GM21526 (cell line): ENCODE results near the gene PRM1.

Experiments
- ATAC-seq: cut with Tn5 transposase; IDR thresholded peaks from one replicate; pipeline ENCODE4 v1.9.1; 2021; ENCODE audit warnings: moderate library complexity; ENCODE audit not compliant: unreplicated experiment, low FRiP score

The PRM1 gene, protein sequence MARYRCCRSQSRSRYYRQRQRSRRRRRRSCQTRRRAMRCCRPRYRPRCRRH

DNA sequence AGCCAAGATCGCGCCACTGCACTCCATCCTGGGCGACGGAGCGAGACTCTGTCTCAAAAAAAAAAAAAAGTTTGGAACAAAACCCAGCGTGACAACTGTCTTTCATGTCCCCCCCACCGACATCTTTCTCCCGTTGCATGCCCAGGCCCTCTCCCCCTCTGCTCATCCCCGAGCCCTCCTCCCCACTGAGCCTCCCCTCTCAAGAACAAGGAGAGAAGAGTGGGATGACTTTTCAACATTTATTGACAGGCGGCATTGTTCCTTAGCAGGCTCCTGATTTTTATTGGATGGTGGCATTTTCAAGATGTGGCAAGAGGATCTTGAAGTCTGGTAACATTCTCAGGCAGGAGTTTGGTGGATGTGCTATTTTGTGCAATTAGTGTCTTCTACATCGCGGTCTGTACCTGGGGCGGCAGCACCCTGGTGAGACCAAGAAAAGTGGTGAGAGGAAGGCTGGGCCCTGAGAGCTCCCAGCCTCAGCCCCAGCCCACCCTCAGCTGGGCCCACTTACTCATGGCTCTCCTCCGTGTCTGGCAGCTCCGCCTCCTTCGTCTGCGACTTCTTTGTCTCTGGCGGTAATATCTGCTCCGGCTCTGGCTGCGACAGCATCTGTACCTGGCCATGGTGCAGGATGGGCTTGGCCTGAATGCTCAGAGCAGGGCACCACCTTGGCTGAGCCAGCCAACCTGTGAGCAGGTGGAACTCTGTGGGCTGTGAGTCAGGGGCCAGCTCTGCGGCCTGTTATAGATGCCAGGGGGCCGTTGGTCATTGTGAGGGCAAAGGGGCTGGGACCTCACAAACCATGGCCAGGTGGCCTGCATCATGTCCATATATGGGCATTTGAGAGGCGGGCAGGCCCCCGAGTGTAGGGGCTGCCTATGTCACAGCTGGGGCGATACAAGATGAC lies at the start of gene PRM1:
Gene PRM1, minus strand, starts transcription at position 715 of the 907 bp plus-strand sequence. Its CDS starts 92 bp downstream, at position 623.
- ATAC-seq, result no peak

DNA sequence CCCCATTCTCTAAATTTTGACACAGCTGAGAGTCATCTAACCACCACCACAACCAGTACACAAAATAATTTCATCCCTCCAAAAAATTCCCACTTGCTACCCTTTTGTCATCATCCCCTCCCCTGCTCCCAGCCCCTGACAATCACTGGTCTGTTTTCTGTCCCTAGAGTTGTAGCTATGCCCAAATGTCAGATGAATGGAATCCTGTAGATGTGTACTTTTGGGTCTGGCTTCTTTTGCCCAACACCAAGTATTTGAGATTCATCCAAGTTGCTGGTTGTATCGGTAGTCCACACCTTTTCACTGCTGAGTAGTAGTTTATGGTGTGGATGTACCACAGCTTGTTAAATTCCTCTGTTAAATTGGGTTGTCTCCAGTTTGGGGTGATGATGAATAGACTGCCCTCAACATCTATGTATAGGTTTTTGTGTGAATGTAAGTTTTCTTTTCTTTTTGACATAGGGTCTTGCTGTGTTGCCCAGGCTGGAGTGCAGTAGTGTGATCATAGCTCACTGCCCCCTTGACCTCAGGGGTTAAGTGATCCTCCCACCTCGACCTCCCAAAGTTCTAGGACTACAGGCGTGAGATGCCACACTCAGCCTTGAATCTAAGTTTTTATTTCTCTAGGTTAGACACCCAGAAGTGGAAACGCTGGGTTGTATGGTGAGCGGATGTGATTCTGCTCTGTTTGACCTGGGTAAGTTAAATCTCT lies 49.6 kb upstream of the PRM1 start:
- no peak for ATAC-seq

DNA sequence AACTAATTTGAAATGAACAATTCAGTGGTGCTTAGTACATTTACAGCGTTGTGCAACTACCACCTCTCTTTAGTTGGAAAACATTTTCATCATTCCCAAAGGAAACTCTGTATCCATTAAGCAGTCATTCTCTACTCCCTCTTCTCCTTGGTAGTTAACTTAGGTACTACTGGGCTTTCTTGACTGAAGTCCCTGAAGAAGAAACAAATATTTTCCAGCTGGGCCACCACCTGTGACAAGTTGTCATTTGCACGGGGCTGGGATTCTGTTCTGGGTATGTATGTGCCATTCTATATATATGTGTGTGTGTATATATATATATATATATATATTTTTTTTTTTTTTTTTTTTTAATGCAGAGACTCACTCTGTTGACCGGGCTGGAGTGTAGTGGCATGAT lies 48.8 kb upstream of the PRM1 start:
- no peak for ATAC-seq

DNA sequence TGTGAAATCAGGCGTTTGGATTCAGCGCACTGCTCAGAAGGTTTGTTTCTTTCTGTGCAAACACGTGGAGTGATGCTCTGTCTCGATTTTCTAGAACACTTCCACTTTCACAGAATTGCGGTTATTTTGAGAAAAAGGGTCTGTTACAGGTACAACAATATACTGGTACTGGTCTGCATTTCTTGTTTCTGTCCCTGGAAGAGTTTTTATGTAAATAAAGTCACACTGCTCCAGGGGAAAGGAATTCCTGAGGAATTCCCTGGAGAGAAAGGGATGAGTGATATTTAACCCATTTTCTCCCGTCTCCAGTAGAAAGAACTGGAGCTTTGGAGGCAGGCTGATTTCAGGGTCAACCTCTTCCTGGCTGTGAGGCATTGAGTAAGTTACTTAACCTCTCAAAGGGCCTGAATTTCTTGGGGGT lies 48.0 kb upstream of the PRM1 start:
- peak; percentile 34 for ATAC-seq

DNA sequence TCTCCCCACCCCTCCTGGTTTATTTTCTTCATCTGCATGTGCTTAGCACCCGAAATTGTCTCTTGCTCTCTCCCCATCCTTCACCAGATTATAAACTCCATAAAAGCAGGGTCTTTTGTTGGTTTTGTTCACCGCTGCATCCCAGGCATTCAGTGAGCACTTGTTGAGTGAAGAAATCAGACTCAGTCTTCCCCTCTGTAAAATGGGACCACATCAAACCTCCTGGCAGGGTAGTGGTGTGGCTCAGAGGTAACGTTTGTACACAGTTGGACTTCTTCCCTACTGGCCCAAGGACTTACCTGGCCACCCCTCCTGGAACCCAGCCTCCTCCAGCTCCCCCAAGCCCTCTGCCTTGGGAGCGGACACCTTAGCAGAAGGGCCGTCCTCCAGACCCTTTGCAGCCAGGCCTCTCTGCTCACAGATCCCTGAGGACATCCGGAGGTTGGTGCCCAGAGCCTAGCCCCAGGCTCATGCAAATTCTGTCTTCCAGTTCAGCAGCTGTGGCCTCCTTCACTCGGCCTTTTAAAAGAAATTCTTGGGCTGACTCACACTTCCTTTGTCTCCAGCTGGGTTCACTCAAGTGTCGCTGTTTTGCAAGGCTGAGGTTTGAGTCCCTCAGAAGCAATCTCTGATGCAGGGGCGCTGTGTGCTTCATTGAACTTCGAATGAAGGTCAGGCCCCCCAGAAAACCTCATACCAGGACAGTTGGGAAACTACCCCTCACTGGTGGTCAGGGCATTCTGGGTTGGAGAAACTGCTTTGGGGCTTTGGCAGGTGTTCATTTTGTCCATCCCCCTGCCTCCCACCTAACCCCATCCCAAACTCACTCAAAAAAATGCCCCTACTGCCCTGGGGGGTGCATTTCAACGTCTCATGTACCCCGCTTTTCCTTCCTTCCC lies 47.3 kb upstream of the PRM1 start:
- peak; percentile 60 for ATAC-seq

DNA sequence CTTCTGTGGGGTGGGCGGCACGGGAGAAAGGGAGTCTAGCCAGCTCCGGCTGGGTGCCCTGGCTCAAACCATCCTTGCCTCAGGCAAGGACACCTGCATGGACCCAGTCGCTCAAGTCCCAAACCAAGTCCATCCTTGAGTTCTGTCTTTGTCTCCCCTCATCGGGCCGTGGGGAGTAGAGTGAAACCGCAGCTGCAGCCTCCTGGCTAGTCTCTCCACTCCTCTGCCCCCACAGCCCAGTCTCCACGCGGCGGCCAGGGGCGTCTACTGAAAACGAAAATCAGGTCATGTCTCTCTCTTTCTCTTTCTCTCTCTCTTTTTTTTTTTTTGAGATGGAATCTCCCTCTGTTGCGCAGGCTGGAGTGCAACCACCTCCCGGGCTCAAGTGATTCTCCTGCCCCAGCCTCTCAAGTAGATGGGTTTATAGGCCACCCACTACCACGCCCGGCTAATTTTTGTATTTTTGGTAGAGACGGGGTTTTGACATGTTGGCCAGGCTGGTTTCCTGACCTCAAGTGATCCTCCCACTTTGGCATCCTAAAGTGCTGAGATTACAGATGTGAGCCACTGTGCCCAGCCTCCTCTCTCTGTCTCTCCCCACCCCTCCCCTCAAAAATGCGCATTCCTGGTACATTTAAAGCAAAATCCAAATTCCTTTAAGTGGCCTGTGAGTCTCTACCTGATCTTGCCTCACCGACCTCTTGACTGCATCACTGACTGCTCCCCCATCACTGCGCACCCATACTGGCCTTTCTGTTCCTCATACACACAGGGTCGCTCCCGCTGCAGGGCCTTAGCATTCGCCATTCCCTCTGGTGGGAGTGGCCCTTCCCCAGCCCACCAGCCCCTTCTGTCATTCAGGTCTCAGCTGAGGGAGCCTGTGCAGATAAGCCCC lies 46.4 kb upstream of the PRM1 start:
- ATAC-seq, result no peak

DNA sequence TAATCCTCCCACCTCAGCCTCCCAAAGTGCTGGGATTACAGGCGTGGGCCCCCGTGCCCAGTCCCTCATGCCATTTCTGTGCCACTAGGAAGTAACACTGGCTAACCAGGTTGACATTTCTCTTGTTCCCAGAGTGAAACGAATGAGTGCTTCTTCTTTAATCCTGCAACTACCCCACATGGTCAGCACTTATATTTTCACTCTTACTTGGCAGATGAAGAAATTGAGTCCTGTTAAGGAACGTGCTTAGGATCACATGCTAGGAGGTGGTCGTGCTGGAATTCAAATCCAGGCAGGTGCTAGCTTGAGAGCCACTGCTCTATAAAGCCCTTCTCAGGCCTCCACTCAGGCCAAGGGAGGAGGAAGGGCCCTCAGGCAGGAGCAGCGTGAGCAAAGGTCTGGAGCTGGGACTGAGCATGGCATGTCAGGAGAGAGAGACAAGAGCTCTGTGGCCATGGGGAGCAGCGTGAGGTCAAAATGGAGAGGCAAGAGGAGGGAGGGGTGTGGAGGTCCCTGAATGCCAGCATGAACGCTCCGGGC lies 45.7 kb upstream of the PRM1 start:
- no peak for ATAC-seq

DNA sequence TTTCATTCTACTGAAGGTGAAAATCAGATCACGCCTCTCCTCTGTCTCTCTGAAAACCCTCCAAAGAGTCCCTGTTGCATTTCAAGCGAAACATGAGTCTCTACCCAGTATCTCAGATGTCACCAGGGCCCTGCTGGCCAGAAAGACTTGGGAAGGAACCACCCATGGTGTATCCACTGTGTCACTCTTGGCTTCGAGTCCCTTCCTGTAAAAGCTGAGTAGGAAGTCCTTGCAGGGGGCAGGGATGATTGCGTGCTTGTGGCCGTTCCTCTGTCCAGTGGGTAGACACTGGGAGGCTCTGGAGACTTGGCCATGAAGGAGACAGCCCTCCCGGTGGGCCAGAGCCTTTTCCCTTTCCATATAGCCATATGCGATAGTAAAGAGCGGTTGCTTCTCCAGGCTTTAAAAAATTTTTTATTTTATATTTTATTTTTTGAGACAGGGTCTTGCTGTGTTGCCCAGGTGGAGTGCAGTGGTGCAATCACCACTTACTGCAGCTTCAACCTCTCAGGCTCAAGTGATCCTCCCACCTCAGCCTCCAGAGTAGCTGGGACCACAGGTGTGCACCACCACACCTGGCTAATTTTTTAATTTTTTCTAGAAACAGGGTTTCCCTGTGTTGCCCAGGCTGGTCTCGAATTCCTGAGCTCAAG lies 45.1 kb upstream of the PRM1 start:
- no peak for ATAC-seq

DNA sequence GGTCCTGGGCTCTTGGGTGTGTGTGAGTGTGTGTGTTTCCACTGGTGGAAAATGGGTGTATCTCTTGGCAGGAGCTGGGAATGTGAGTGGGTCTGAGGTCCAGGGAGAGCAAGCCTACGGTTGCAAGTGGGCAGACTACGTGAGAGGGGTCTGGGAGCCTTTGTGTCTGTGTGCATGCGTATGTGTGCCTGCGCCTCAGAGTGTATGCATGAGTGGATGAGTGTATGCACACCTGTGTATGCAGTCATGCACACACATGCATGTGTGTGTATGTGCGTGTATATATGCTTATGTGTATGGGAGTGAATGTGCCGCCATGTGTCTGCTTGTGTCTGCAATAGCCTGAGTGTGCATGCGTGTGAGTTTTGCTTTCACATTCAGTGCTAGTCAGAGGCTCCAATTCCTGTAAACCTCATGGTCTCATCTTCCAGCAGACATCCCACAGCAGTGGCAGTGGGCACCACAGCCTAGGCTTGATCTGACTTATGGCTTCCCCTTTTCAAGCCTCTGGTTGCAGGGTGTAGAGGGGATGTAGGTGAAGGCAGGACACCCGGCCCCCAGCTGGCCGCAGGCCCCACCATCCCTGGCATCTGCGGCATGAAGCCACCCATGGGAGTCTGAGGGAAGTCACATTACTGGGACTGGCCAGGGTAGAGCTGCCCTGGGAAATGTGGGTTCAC lies 44.4 kb upstream of the PRM1 start:
- no peak for ATAC-seq

DNA sequence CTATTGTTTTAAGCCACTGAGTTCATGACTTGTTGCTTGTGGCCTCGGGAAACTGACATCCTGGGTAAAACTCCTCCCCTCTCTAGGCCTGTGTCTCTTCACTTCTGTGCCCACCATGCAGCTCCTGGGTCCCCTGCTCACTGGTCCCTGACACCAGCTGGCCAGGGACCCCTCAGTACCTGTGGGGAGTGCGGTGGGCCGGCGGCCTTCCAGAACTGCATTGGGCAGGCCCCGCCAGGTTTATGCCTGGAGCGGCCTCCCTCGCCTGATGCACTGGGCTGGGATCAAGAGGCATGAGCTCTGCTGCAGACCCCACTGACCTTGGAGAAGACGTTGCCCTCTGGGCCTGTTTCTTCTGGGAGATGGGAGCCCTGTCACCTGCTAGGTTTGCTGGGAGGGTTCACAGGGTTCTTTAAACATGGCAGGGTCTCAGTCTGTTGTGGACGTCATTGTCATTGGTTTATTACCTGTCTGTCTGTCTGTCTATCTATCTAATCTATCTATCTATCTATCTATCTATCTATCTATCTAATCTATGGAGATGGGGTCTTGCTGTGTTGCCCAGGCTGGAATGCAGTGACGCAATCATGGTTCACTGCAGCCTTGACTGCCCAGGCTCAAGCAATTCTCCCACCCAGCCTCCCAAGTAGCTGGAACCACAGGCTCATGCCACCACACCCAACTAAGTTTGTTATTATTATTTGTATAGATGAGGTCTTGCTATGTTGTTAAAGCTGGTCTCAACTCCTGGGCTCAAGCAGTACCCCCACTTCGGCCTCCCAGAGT lies 42.6 kb upstream of the PRM1 start:
- ATAC-seq, result no peak

DNA sequence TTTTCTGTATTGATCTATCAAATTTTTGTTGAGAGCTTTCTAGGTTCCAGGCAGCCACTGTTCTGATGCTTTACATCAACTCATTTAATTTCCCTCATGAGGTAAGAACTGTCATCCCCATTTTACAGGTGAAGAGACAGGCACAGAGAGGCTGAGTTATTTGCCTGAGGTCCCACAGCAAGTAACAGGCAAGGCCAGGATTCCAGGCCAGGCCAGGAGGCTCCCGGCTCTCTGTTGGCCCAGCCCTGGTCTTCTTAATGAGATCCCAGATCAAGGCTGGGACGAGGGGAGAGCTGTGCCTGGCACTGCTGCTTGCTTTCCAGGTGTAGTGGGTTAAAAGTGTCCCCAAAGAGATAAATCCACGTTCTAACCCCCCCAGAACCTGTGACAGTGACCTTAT lies 41.7 kb upstream of the PRM1 start:
- ATAC-seq, result no peak

DNA sequence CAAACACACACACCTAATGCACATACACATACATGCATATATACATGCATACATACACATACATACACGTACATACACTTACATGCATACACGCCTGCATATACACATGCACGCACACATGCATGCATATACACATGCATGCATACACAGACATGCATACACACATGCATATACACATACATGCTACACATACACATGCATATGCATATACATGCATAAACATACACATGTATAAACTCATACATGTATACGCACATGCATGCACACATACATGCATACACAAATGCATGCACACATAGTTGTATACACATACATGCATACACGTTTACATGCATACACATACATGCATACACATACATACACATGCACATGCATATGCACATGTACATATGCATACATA lies 40.5 kb upstream of the PRM1 start:
- ATAC-seq, result no peak

DNA sequence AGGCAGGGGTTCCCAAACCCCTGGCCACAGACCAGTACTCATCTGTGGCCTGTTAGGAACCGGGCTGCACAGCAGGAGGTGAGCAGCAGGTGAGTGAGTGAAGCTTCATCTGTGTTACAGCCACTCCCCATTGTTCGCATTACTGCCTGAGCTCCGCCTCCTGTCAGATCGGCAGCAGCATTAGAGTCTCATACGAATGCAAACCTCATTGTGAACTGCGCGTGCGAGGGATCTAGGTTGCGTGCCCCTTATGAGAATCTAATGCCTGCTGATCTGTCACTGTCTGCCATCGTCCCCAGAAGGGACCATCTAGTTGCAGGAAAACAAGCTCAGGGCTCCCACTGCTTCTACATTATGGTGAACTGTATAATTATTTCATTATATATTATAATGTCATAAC lies 39.0 kb upstream of the PRM1 start:
- ATAC-seq, result no peak

DNA sequence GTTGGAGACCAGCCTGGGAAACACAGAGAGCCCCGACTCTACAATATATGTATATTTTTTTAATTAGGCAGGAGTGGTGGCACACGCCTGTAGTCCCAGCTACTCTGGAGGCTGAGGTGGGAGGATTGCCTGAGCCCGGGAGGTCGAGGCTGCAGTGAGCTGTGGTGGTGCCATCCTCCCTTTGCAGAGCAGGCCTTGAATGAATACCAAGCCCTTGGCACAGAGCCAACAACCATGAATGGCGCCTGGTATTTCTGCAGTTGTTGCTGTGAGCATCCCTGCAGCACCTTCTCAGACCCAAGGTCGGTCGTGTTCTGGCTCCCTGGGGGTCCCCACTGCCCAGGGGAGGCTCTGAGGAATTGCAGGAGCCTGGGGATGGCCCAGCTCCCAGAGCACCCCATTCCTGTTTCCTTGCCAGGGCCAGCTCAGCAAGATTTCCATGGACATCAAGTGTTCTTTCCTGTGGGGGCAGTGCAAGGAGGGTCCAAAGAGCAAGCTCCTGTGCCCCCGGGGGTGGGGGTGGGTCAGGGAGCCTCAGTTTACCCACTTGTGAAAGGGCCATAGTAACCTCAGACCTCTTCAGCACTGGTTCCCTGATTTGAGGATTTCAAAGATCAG lies 38.5 kb upstream of the PRM1 start:
- ATAC-seq, result no peak

DNA sequence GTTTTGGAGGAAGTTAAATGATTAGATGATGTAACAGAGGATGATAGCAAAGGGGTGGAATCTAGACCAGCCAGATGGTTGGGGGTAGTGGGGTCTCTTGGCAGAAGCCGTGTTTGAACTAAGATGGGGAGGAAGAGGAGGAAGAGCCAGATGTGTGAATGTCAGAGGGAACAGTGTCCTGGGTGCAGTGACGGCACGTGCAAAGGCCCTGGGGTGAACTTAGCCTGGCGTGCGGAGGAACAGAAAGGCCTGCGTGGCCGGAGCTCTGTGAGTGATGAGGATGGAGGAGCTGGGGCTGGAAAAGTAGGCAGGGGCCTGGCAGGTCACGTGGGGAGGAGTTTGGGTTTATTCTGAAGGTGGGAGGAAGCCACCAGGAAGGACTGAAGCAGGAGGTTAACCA lies 37.7 kb upstream of the PRM1 start:
- no peak for ATAC-seq

DNA sequence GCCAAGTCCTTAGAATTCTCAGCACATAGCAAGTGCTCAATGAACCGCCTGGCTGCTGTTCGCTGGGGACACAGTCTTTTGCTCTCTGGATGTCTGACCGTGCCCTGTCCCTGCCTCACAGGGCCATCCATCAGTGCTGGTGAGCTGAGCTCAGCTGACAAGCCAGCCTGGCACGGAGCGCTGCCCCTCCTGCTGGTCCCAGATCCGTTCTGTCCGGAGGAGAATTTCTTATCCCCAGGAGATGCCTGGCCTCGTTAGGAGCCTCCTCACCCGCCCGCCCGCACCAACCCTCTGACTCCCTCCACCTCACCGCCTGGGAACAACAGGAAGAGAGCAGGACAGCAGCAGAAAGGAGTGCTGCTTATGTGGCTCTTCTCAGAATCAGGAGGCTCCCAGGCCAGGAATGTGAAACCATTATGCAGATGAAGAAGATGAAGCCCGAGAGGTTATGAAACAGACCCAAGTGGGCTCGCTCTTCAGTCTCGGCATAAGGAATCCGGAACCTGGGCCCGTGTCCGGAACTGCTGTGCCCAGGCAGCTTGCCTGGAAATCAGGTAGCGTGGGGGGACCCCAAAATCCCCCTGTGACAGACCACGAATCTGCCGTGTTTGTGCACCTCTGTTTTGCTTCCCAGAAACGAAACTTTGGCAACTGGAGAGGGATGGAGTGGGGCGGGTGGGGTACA lies 35.3 kb upstream of the PRM1 start:
- ATAC-seq, result no peak

DNA sequence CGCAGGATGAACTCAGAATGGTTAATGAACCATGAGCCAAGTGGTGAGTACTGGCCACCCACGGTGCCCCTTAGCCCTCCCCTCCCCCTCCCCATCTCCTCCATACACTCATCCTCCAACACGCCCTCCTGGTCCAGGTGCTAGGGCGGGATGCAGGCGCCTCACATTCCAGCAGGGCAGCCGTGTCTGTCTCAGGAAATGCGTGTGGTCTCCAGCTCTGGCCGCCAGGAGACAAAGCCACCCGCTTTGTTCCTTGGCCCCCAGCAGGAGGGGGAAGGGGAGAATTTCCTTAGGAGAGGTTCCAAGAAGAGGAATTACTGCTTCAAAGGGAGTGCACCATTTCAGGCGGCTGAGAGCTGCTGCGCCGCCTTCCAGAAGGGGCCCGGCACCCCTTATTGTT lies 34.4 kb upstream of the PRM1 start:
- ATAC-seq, result no peak
